ENCODE results near the gene SCPEP1.

GRCh38 chr17:57017625-57018024, 39.7 kb downstream of the SCPEP1 start:
- TF ChIP-seq POLR2AphosphoS5 (IDR thresholded peaks at IDR 0.05; ENCODE audit: low read depth, low read length) (no peak), TAF1 (IDR thresholded peaks at IDR 0.05; ENCODE audit: borderline replicate concordance, insufficient read depth, low read length) (no peak), SIN3A (IDR thresholded peaks at IDR 0.05; ENCODE audit: borderline replicate concordance, insufficient read depth, low read length) (no peak)
- TF ChIP-seq, protein P1, sequence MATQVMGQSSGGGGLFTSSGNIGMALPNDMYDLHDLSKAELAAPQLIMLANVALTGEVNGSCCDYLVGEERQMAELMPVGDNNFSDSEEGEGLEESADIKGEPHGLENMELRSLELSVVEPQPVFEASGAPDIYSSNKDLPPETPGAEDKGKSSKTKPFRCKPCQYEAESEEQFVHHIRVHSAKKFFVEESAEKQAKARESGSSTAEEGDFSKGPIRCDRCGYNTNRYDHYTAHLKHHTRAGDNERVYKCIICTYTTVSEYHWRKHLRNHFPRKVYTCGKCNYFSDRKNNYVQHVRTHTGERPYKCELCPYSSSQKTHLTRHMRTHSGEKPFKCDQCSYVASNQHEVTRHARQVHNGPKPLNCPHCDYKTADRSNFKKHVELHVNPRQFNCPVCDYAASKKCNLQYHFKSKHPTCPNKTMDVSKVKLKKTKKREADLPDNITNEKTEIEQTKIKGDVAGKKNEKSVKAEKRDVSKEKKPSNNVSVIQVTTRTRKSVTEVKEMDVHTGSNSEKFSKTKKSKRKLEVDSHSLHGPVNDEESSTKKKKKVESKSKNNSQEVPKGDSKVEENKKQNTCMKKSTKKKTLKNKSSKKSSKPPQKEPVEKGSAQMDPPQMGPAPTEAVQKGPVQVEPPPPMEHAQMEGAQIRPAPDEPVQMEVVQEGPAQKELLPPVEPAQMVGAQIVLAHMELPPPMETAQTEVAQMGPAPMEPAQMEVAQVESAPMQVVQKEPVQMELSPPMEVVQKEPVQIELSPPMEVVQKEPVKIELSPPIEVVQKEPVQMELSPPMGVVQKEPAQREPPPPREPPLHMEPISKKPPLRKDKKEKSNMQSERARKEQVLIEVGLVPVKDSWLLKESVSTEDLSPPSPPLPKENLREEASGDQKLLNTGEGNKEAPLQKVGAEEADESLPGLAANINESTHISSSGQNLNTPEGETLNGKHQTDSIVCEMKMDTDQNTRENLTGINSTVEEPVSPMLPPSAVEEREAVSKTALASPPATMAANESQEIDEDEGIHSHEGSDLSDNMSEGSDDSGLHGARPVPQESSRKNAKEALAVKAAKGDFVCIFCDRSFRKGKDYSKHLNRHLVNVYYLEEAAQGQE (IDR thresholded peaks at IDR 0.05; ENCODE audit: insufficient read depth in 1 of 2, low read depth in 2 of 2, low read length in 2 of 2): no peak

Data from PFSK-1 (cell line).